Measurements from ENCODE around the gene LGI1. TPM values are rescaled to one million over a fixed set of nuclear protein-coding genes. Genes with fewer than 3 reads are reported as not detected.

LGI1 gene
- total RNA-seq, 2 experiments from 2014 or later: not detected

DNA sequence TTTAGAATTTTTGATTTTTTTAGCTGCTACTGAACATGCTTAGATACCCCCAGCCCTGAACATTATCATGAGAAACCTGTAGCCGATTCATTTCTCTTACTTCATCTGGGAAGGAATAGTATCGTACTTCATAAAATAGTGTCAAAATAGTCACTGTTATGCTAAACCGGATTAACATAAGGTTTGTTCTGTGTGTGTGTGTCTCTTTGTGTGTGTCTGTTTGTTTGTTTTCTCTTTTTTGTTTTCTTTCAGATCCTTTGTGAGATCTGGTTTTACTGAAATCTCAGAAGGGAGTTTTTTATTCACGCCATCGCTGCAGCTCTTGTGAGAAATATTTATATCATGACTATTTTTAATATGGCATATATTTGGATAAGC lies 761 bp downstream of the LGI1 start:
- Mint-ChIP-seq H3K27ac (no peak overlapping the region), H3K36me3 (no peaks in the 10 kb centered on the region), H3K27me3 (peaks cover 33% of the 10 kb centered on the region), H3K4me3 (no peak overlapping the region), H3K9me3 (no peaks in the 10 kb centered on the region), H3K4me1 (ENCODE audit: low read depth) (peaks cover 10% of the 10 kb centered on the region)
- ChIA-PET CTCF (no interaction called here), POLR2A (no interaction called here)
- no peak for DNase-seq
- intact Hi-C loops (cut with micrococcal nuclease): no loop called here

GRCh38 chr10:93758891-93759410 lies 1.2 kb downstream of the LGI1 start:
- H3K27me3 Mint-ChIP-seq: peaks cover 33% of the 10 kb centered on the region
- no peaks in the 10 kb centered on the region for H3K36me3 Mint-ChIP-seq
- intact Hi-C loops (cut with micrococcal nuclease): no loop called here
- ChIA-PET POLR2A (no interaction called here), CTCF (no interaction called here)
- no peaks in the 10 kb centered on the region for H3K9me3 Mint-ChIP-seq
- DNase-seq: no peak
- no peak overlapping the region for H3K4me3 Mint-ChIP-seq
- no peak overlapping the region for H3K27ac Mint-ChIP-seq
- H3K4me1 Mint-ChIP-seq (ENCODE audit: low read depth): peaks cover 10% of the 10 kb centered on the region

GRCh38 chr10:93760490-93760889 lies 2.8 kb downstream of the LGI1 start:
- no peaks in the 10 kb centered on the region for H3K36me3 Mint-ChIP-seq
- H3K4me1 Mint-ChIP-seq (ENCODE audit: low read depth): peaks cover 8% of the 10 kb centered on the region
- H3K4me3 Mint-ChIP-seq: no peak overlapping the region
- peaks cover 33% of the 10 kb centered on the region for H3K27me3 Mint-ChIP-seq
- no peak for DNase-seq
- no peaks in the 10 kb centered on the region for H3K9me3 Mint-ChIP-seq
- H3K27ac Mint-ChIP-seq: no peak overlapping the region
- ChIA-PET CTCF (no interaction called here), POLR2A (no interaction called here)
- intact Hi-C loops (cut with micrococcal nuclease): no loop called here

DNA sequence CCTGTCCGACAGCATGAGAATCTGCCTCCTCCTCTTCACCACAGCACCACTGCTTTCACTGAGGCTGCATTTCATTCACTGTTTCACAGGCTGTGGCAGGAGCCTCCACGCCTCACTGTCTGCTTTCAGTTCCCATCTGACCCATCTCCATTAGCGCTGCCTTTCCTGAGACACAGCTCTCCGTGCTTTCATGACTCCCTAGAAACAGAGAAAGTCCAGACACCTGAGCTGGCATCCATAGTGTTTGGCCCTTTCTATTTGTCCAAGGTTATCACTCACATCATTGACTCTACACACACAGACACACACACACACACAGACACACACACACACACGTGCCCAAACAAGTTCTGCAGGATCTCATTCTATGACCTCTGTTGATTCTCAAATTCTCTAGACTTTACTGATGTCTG lies 5.2 kb downstream of the LGI1 start:
- intact Hi-C loops (cut with micrococcal nuclease): no loop called here
- DNase-seq: no peak
- Mint-ChIP-seq H3K27ac (no peak overlapping the region), H3K4me3 (no peak overlapping the region), H3K36me3 (no peaks in the 10 kb centered on the region), H3K27me3 (peaks cover 28% of the 10 kb centered on the region), H3K9me3 (no peaks in the 10 kb centered on the region), H3K4me1 (ENCODE audit: low read depth) (peaks cover 2% of the 10 kb centered on the region)
- ChIA-PET CTCF (no interaction called here), POLR2A (no interaction called here)

DNA sequence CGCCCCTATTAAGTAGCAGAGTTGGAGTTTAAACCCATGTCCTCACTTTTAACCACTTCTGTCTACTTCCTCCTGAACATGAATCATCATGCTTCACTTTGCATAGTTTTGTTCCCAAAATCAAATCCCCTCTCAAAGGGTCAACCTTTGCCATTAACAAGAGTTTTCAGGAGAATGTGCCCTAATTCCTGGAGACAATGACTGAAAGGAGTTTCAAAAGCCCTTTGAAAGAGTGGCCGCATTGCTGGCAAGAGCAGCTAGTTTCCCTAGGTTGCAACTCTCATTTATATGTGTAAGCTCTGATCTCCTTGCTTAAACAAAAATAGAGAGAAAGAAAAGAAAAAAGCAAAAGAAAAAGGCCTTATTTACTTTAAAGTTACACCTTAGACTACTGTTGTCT lies 9.2 kb downstream of the LGI1 start:
- CTCF ChIA-PET: no interaction called here
- no peaks in the 10 kb centered on the region for H3K9me3 Mint-ChIP-seq

DNA sequence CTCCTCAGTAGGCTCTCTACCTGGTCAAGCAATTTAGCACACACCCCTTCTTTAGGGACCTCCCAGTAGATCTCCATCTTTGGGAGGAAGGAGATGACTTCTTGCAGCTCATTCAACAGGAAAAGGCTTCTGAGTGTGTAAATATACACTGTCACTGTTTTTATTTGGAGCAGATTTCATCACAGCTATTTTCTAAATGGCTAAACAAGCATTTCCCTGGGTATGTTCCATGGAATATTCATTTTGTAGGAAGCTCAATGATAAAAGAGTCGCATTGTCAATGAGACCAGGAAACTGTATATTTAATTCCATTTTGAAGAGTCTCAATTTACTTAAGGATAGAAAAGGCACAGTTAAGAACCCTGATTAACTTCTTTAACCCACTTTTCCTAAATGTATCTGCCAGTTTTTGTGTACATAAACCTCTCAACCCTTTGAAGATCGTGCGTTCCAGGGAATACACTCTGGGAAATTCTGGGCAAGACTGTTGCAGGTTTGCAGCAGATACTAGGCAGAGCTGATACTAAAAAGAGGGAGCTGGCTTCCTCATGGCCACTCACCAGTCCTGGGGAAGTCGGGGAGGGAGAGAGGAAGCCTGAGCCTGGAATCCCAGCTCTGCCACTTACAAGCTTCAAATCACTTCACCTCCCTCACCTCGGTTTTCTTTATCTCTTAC lies 10.1 kb downstream of the LGI1 start:
- Mint-ChIP-seq H3K27me3 (peaks cover 17% of the 10 kb centered on the region), H3K9me3 (no peaks in the 10 kb centered on the region), H3K27ac (no peak overlapping the region), H3K4me1 (ENCODE audit: low read depth) (no peaks in the 10 kb centered on the region), H3K36me3 (no peaks in the 10 kb centered on the region), H3K4me3 (no peak overlapping the region)
- ChIA-PET POLR2A (no interaction called here), CTCF (no interaction called here)
- DNase-seq: no peak
- intact Hi-C loops (cut with micrococcal nuclease): no loop called here

More for the DNA sequence above, 9.2 kb downstream of the LGI1 start:
- peaks cover 18% of the 10 kb centered on the region for H3K27me3 Mint-ChIP-seq
- no peak overlapping the region for H3K27ac Mint-ChIP-seq
- no peak overlapping the region for H3K4me3 Mint-ChIP-seq
- H3K36me3 Mint-ChIP-seq: no peaks in the 10 kb centered on the region
- no peaks in the 10 kb centered on the region for H3K4me1 Mint-ChIP-seq (ENCODE audit: low read depth)
- no peak for DNase-seq
- POLR2A ChIA-PET: no interaction called here
- intact Hi-C loops (cut with micrococcal nuclease): no loop called here

DNA sequence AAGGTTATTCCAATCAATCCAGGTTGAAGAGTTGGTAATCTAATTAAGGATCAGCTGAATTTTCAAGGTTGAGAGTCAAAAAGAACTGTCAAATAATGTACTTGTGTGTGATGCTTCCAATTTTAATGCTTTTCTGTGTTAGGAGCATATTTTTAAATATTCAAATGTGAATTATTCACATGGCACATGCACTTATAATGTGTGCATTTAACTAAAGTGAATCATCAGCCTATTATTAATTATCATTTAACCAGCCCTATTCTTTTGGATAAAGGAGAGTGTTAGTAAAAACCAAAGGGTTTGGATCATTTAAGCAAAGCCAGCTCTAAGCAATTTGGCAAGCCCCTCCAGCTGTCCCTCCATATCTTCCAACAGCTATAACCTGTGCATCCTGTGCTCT lies 11.2 kb downstream of the LGI1 start:
- Mint-ChIP-seq H3K4me1 (ENCODE audit: low read depth) (no peaks in the 10 kb centered on the region), H3K27me3 (peaks cover 13% of the 10 kb centered on the region), H3K27ac (no peak overlapping the region), H3K36me3 (no peaks in the 10 kb centered on the region), H3K9me3 (no peaks in the 10 kb centered on the region), H3K4me3 (no peak overlapping the region)
- intact Hi-C loops (cut with micrococcal nuclease): no loop called here
- POLR2A ChIA-PET: no interaction called here
- no peak for DNase-seq
- CTCF ChIA-PET: no interaction called here

DNA sequence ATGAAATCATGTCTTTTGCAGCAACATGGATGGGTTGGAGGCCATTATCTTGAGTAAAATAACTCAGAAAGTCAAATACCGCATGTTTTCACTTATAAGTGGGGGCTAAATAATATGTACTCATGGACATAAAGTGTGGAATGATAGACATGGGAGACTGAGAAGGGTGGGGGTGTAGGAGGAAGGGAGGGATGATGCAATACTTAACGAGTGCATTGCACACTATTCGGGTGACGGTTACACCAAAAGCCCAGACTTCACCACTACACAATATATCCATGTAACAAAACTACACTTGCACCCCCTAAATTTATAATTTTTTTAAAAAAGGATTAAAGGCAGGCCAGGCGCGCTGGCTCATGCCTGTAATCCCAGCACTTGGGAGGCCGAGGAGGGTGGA lies 13.6 kb downstream of the LGI1 start:
- ChIA-PET CTCF (no interaction called here), POLR2A (no interaction called here)
- H3K4me3 Mint-ChIP-seq: no peak overlapping the region
- H3K4me1 Mint-ChIP-seq (ENCODE audit: low read depth): no peaks in the 10 kb centered on the region
- H3K27me3 Mint-ChIP-seq: peaks cover 17% of the 10 kb centered on the region
- H3K27ac Mint-ChIP-seq: no peak overlapping the region
- no peaks in the 10 kb centered on the region for H3K9me3 Mint-ChIP-seq
- no peaks in the 10 kb centered on the region for H3K36me3 Mint-ChIP-seq
- DNase-seq: no peak
- intact Hi-C loops (cut with micrococcal nuclease): no loop called here

GRCh38 chr10:93773120-93773519 lies 15.4 kb downstream of the LGI1 start:
- ChIA-PET CTCF (no interaction called here), POLR2A (no interaction called here)
- H3K4me1 Mint-ChIP-seq (ENCODE audit: low read depth): no peaks in the 10 kb centered on the region
- DNase-seq: no peak
- no peak overlapping the region for H3K27ac Mint-ChIP-seq
- intact Hi-C loops (cut with micrococcal nuclease): no loop called here
- no peaks in the 10 kb centered on the region for H3K36me3 Mint-ChIP-seq
- H3K4me3 Mint-ChIP-seq: no peak overlapping the region
- no peaks in the 10 kb centered on the region for H3K9me3 Mint-ChIP-seq
- H3K27me3 Mint-ChIP-seq: peaks cover 12% of the 10 kb centered on the region

GRCh38 chr10:93773705-93774104 lies 16.0 kb downstream of the LGI1 start:
- ChIA-PET CTCF (no interaction called here), POLR2A (no interaction called here)
- Mint-ChIP-seq H3K36me3 (no peaks in the 10 kb centered on the region), H3K9me3 (no peaks in the 10 kb centered on the region), H3K4me3 (no peak overlapping the region), H3K27ac (no peak overlapping the region), H3K4me1 (ENCODE audit: low read depth) (no peaks in the 10 kb centered on the region), H3K27me3 (peaks cover 11% of the 10 kb centered on the region)
- intact Hi-C loops (cut with micrococcal nuclease): no loop called here
- no peak for DNase-seq

DNA sequence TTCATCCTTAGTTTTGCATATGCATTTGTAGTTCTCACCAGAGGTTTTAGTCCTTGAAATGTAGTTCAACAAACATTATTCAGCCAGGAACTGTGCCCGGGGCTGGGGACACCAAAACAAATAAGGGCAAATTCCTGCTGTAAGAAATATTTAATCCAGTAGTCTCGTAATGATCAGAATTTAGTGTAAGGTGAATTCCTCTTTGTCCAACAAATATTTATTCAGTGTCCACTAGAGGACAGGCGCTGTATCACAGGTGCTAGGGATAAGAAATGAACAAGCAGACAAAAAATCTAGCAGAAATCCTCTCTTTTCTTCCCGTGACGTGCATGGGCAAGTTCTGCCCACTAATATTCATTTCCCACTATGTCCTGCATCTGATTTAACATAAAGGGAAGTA lies 17.6 kb downstream of the LGI1 start:
- H3K4me3 Mint-ChIP-seq: no peak overlapping the region
- no peaks in the 10 kb centered on the region for H3K9me3 Mint-ChIP-seq
- peaks cover 6% of the 10 kb centered on the region for H3K27me3 Mint-ChIP-seq
- ChIA-PET CTCF (no interaction called here), POLR2A (no interaction called here)
- H3K4me1 Mint-ChIP-seq (ENCODE audit: low read depth): no peaks in the 10 kb centered on the region
- no peak for DNase-seq
- no peaks in the 10 kb centered on the region for H3K36me3 Mint-ChIP-seq
- intact Hi-C loops (cut with micrococcal nuclease): no loop called here
- no peak overlapping the region for H3K27ac Mint-ChIP-seq

DNA sequence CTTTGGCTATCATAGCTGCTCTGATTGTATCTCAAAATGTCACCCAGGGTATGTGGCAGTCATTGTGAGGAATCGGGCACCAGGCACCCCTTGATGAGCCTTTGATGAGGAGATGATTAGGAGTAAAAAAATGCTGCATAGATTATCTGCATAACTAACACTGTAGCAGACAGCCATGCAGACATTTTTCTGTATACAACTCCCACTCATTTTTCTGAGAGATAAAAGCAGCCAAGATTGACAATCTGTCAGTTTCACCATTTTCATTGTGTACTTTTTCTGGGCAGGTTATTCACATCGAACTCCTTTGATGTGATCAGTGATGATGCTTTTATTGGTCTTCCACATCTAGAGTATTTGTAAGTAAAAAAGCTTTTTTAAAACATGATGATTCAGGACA lies 19.4 kb downstream of the LGI1 start:
- H3K9me3 Mint-ChIP-seq: no peaks in the 10 kb centered on the region
- ChIA-PET POLR2A (no interaction called here), CTCF (no interaction called here)
- H3K4me3 Mint-ChIP-seq: no peak overlapping the region
- intact Hi-C loops (cut with micrococcal nuclease): no loop called here
- no peak for DNase-seq
- no peaks in the 10 kb centered on the region for H3K4me1 Mint-ChIP-seq (ENCODE audit: low read depth)
- no peaks in the 10 kb centered on the region for H3K36me3 Mint-ChIP-seq
- H3K27me3 Mint-ChIP-seq: peaks cover 3% of the 10 kb centered on the region
- no peak overlapping the region for H3K27ac Mint-ChIP-seq

- H3K4me3 Mint-ChIP-seq: no peak overlapping the region
- H3K27me3 Mint-ChIP-seq: peaks cover 4% of the 10 kb centered on the region
- no peaks in the 10 kb centered on the region for H3K36me3 Mint-ChIP-seq
- no peaks in the 10 kb centered on the region for H3K9me3 Mint-ChIP-seq
- no peak overlapping the region for H3K27ac Mint-ChIP-seq
- CTCF ChIA-PET: no interaction called here
- intact Hi-C loops (cut with micrococcal nuclease): no loop called here
- H3K4me1 Mint-ChIP-seq (ENCODE audit: low read depth): no peaks in the 10 kb centered on the region
- DNase-seq: no peak
- POLR2A ChIA-PET: no interaction called here
Observed at GRCh38 chr10:93784059-93784458, 26.3 kb downstream of the LGI1 start.

Measured in activated CD4-positive, alpha-beta memory T cell treated with anti-CD3 and anti-CD28 coated beads for 36 hours (primary cell).